NCI-H2196 (cell line): ENCODE data around the gene ROBO1.
A peak's percentile ranks its signal among the peaks of the same experiment; 100 is the strongest.

Experiments
- DNase-seq: peaks from one replicate; lab custom pipeline; 2025; ENCODE audit not compliant: unreplicated experiment; lab: John Stamatoyannopoulos, UW

The ROBO1 gene

GRCh38 chr3:79027593-79027992, 740.2 kb downstream of the ROBO1 start:
- no peak for DNase-seq

- DNase-seq, result no peak
Measured at GRCh38 chr3:79019924-79020173, 747.9 kb downstream of the ROBO1 start.

GRCh38 chr3:79019137-79019923, 748.5 kb downstream of the ROBO1 start:
- peak; percentile 43 for DNase-seq

GRCh38 chr3:79018671-79019136, 749.1 kb downstream of the ROBO1 start:
- DNase-seq, result peak; percentile 4

GRCh38 chr3:79018265-79018664, 749.5 kb downstream of the ROBO1 start:
- no peak for DNase-seq

DNA sequence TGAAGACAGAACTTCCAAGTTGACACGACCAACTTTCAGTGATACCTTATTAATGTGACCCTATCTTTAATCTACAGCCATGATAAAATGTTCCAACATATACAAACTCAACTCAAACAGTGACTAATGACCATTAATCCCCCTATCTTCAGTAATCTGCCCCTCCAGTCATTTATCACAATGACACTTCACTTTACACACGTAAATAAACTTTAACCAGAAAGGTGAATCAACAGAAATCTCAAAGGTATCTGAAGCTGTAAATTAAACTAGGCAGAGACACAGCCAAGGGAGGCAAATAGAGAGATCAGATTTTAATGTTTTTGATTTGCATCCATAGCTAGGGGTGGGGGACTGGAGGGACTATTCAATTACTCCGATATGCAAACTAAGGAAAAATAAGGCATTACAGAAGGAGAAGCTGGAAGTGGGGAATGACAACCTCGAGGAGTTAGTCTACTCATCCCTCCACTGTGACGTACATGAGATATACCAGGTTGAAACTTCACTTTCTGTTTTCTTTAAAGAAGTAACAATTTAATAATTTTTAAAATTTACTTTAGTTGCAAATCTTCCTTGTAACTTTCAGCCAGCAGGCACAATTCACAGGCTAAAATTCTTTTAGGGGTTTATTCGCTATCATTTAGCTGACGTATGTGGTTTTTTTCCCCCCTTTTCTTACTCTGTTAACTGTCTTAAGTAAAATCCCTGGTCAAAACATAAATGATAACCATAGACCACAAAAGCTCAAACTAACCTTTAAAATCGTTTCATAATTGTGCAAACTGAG, 751.0 kb downstream of the ROBO1 start:
- no peak for DNase-seq

DNA sequence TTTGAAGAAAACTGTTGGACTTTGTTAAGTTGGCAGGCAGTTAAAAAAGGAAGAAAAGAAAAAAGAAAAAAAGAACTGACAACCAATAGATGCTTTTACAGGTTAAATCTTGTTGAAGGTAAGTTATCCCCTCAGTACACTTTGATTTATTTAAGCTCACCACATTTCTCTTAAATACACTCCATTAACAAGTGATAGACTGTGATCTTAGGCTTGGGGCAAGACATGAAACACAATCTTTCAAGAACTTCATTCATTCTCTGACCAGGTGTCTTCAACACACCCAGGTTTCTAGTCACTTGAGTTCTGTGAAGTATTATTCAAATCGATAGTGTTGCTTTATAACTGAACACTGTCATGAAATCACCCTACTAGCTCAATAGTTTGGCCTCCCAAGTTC, 751.9 kb downstream of the ROBO1 start:
- no peak for DNase-seq

- DNase-seq, result no peak
Measured at GRCh38 chr3:79012946-79013362, 754.8 kb downstream of the ROBO1 start.

- DNase-seq, result no peak
Measured at GRCh38 chr3:79012530-79012913, 755.3 kb downstream of the ROBO1 start.

- no peak for DNase-seq
Measured at GRCh38 chr3:79011821-79012529, 755.8 kb downstream of the ROBO1 start.

- no peak for DNase-seq
Measured at GRCh38 chr3:79009861-79010260, 757.9 kb downstream of the ROBO1 start.

DNA sequence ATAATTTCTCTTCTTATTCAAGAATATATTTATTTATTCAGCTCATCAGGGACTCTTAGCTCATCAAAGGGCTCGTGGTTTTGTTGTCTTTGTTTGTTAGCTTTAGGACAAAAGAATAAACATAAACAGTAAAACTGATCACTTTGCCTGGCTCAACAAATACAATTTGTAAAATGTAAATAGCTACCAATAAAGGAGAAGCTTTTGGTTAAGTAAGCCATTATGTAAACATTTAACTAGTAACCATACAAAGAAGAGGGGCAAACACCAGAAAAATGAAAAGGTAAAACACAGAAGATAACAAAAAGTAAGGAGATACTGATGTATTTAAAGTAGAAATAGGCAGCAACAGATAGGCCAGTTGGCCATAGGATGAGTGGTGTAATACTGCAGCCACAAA, 761.7 kb downstream of the ROBO1 start:
- no peak for DNase-seq

- no peak for DNase-seq
Measured at GRCh38 chr3:79005084-79005483, 762.7 kb downstream of the ROBO1 start.

DNA sequence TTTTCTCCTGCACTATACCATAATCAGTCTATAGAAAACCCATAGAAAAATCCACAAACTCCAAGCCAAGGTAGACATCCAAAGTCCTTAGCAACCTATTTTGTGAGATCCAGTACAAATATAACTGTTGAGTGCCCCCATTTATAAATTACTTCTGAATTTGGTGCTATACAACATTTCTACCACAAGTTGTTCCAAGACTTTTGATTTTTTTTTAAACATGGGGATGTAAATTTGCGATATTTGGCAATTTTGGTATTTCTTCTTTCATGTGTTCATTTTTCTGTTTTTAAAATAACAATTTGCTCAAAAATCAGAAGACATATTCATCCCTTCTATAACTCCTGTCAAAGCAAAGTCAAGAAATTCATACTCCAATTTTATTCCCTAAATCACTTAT, 763.8 kb downstream of the ROBO1 start:
- no peak for DNase-seq

DNA sequence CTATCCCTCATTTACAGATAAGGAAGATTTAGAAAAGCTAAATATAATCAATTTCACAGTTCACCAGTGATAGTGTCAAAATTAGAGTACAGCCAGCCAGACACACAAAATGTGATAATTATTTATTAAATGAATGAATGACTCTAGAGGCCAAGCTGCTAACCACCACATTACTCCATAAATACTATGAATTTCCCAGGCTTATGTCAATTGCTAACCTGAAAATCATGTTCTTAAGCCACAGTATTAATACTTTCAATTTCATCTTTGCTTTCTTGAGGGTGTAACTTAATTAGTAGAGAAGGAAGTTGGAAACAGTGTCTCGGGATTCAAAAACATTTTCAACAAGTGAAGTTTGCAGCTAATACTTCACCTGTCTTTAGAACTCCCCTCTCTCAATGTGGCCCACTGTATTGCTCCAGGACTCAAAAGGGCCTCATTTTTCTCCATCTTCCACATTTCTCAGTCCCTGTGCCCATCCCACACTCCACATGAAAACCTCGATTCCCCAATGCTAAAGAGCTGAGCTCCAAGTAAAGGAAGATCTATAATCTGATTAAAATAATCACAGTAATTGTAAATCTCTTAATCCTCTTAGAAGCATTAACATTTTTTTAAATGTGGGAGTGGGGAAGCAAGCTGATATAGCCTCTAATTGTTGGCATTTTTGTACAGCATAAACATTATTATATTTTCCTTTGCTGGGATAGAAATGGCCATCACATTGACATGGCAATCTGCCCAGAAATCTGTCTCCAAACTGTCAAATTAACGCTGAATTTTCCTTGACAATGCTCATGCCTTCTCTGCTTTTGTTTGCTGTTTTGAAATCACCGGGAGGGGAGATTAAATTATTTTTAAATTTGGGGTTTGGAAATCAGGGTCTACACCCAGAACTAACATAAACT, 765.1 kb downstream of the ROBO1 start:
- no peak for DNase-seq

DNA sequence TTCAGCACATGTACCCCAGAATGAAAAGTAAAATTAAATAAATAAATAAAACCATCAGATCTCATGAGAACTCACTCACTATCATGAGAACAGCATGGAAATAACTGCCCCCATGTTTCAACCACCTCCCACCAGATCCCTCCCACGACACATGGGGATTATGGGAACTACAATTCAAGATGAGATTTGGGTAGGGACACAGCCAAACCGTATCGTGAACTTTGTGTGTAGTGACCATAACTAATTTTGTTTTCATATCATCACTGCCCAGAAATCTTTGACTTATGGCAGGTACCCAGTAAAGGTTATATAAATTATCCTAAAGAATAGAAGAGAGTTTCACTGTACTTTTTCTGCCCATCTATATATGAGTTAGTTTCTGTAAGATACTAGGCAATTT, 766.5 kb downstream of the ROBO1 start:
- no peak for DNase-seq

DNA sequence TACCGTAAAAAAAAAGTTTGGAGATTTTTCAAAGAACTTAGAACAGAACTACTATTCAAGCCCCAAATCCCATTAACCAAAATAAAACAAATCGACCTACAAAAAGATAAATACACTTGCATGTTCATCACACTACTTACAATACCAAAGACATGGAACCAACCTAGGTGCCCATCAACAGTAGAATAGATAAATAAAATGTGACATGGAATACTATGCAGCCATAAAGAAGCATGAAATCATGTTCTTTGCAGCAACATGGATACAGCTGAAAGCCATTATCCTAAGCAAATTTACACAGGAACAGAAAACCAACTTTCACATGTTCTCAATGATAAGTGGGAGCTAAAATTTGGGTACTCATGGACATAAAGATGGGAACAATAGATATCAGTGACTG, 768.7 kb downstream of the ROBO1 start:
- DNase-seq, result no peak

GRCh38 chr3:78995087-78995486, 772.7 kb downstream of the ROBO1 start:
- DNase-seq, result no peak

DNA sequence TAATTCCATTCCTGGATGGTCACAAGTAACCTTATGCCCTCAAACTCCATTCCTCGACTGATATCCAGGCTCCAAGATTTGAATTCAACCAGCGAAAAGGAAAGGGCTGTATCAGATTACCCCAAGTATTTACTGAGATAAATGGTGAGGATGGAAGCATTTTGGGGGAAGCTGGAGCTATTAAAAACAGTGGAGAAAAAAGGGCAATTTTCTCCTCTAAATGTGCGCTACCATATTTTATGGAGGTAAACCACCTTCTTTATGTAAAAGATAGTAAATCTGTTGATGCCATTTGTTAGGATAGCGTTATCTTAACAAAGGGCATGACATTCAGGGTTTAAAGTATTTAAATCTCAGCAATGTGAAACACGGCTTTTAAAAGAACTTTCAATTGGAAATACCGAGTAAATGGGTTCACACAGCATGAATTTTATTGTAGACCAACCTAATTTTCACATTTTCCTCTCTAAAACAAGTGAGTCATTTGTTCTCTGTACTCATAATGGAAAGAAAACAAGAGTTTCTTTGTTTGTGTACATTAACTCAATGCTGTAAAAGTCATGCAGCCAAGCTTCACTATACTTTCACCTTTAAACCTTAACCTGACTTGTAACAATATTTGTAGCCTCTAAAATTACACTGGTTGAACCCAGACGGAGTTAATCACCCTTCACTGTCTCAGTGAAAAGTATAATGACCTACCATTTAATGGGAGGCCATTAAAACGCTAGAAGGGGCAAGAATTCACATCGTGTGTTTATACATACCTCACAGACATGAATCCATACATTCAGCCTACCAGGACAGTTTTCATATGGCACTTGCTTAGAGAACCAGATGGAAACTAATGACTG, 773.4 kb downstream of the ROBO1 start:
- no peak for DNase-seq

DNA sequence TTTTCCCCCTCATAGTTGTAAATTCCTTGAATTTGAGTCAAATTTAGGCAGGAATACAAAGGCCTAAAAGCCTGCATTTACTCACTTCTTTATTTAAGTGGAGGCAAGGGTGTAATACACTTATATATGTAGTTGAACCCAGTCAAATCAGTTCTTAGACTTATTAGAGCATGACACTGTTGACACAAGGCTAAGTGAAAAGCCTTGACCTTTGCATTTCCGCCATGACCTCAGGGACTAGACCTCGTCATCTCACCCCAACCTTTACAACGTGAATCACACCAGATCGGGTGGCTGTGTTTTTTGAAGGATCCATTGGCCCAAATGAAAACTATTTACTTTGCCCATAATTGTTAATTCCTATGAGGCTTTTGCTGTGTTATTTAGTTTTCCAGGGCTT, 774.4 kb downstream of the ROBO1 start:
- DNase-seq, result no peak
